CD8-positive, alpha-beta memory T cell (primary cell): Measurements from ENCODE around the gene ABCF1. TPM values are rescaled to one million over a fixed set of nuclear protein-coding genes. Genes with fewer than 3 reads are reported as not detected.
A peak's percentile ranks its signal among the peaks of the same experiment; 100 is the strongest.

ENCODE experiments used
- CTCF ChIA-PET: fragments of 350-600 bp; sonication (Branson Sonifier 250); formaldehyde crosslinking; loops from one replicate; lab custom pipeline; 2021; ENCODE audit warnings: antibody characterized with exemption; lab: Charles Lee
- POLR2A ChIA-PET: fragments of 350-600 bp; sonication (Branson Sonifier 250); formaldehyde crosslinking; loops from one replicate; lab custom pipeline; 2021; ENCODE audit warnings: antibody characterized with exemption; lab: Charles Lee
- DNase-seq, 5 donors: peaks; one replicate each; pipeline versions ENCODE4 v3.0.0 to v3.0.0-alpha.2; 2020 to 2022; ENCODE audit warnings: mixed read lengths in 1 of 5
- H3K27ac ChIP-seq: one replicate; pipeline ENCODE4 v1.7.0; 2013; ENCODE audit warnings: low read depth, mild to moderate bottlenecking, low read length, moderate library complexity
- H3K27me3 ChIP-seq: 2 replicates; pipeline ENCODE4 v1.7.0; 2013; ENCODE audit warnings: low read length, mild to moderate bottlenecking; ENCODE audit not compliant: insufficient read depth, poor library complexity, severe bottlenecking
- H3K36me3 ChIP-seq: 2 replicates; pipeline ENCODE4 v1.7.0; 2013; ENCODE audit warnings: mild to moderate bottlenecking, low read length, moderate library complexity; ENCODE audit not compliant: insufficient read depth
- H3K4me1 ChIP-seq: 2 replicates; pipeline ENCODE4 v1.7.0; 2013; ENCODE audit warnings: mild to moderate bottlenecking, low read length, moderate library complexity; ENCODE audit not compliant: insufficient read depth
- H3K4me3 ChIP-seq: 2 replicates; pipeline ENCODE4 v1.7.0; 2013; ENCODE audit warnings: mild to moderate bottlenecking, low read length
- H3K9me3 ChIP-seq: 2 replicates; pipeline ENCODE4 v1.7.0; 2013; ENCODE audit warnings: mild to moderate bottlenecking, low read length
- H3K27ac Mint-ChIP-seq, 8 donors: one replicate each; pipeline ENCODE4 v1.8.0; 2020 to 2021; ENCODE audit warnings: mixed read lengths in 8 of 8, mild to moderate bottlenecking in 6 of 8, inconsistent platforms in 3 of 8, moderate library complexity in 3 of 8
- H3K27me3 Mint-ChIP-seq, 2 donors: one replicate each; pipeline ENCODE4 v1.8.0; 2020 to 2021; ENCODE audit warnings: mixed read lengths in 2 of 2, mild to moderate bottlenecking in 1 of 2, moderate library complexity in 1 of 2
- H3K36me3 Mint-ChIP-seq, 3 donors: one replicate each; pipeline ENCODE4 v1.8.0; 2020 to 2021; ENCODE audit warnings: mixed read lengths in 3 of 3, inconsistent platforms in 1 of 3, mild to moderate bottlenecking in 1 of 3
- H3K4me1 Mint-ChIP-seq, 3 donors: one replicate each; pipeline ENCODE4 v1.8.0; 2020 to 2021; ENCODE audit warnings: mixed read lengths in 3 of 3, inconsistent platforms in 1 of 3, mild to moderate bottlenecking in 1 of 3
- H3K4me3 Mint-ChIP-seq, 7 donors: one replicate each; pipeline ENCODE4 v1.8.0; 2020 to 2021; ENCODE audit warnings: mixed read lengths in 7 of 7, mild to moderate bottlenecking in 6 of 7, moderate library complexity in 4 of 7, inconsistent platforms in 2 of 7
- H3K9me3 Mint-ChIP-seq, 5 donors: one replicate each; pipeline ENCODE4 v1.8.0; 2020 to 2022; ENCODE audit warnings: mixed read lengths in 5 of 5, mild to moderate bottlenecking in 3 of 5, moderate library complexity in 2 of 5, inconsistent platforms in 1 of 5
- polyA plus RNA-seq: library from polyadenylated mRNA; unstranded; fragments of 300-500 nt; fragmentation: Illumina TruSeq; gene quantifications from one replicate; pipeline ENCODE4 v1.2.3, GENCODE V29; 2021
- total RNA-seq, 2 experiments: library from RNA; stranded (reverse); gene quantifications; one replicate each; pipeline ENCODE4 v1.2.3, GENCODE V29; 2021

ABCF1 gene
- total and polyA plus RNA-seq, 3 experiments from 2014 or later: 54.0 to 133 (median 127) TPM

DNA sequence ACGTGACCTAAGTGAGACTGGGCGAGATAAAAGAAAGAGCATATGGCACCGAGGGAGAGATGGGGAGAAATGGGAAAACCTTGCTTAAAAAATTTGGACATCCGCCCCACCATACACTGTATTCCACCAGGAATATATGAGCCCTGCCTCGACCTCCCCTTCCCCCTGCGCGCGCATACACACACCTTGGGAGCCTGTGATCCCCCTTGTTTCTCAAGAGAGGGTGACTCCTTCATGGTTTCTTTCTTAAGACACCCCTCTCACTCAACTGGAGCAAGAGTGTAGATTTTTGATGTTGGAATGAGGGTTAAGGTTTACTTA is 480 bp downstream of the ABCF1 start:
- peak overlapping the region; percentile 92 to 100 (median 98) for H3K4me3 Mint-ChIP-seq
- H3K27me3 Mint-ChIP-seq: no peaks in the 10 kb centered on the region
- Histone ChIP-seq H3K4me1 (peaks cover 53% of the 10 kb centered on the region), H3K27me3 (no peaks in the 10 kb centered on the region), H3K36me3 (peaks cover 3% of the 10 kb centered on the region), H3K9me3 (no peaks in the 10 kb centered on the region), H3K4me3 (peak overlapping the region; percentile 92), H3K27ac (peak overlapping the region; percentile 94)
- H3K9me3 Mint-ChIP-seq: no peaks in the 10 kb centered on the region
- peaks cover 66 to 78% (median 73%) of the 10 kb centered on the region in 3 donors for H3K4me1 Mint-ChIP-seq
- DNase-seq: no peak
- ChIA-PET CTCF (interaction anchor here (0.7 to 2.4 kb wide), 10 partner anchors 14 to 159 kb away, joined by 3 to 12 read pairs (median 3); partner anchors contain the start of genes DHX16, MRPS18B and PRR3), POLR2A (interaction anchor here (0.6 to 2.8 kb wide), 11 partner anchors 10 to 89 kb away, joined by 3 to 32 read pairs (median 8); partner anchors contain the start of genes GNL1, MRPS18B, PPP1R10 and PRR3)
- peaks cover 0 to 30% (median 3%) of the 10 kb centered on the region in 3 donors for H3K36me3 Mint-ChIP-seq
- peak overlapping the region; percentile 96 to 100 (median 100) for H3K27ac Mint-ChIP-seq

DNA sequence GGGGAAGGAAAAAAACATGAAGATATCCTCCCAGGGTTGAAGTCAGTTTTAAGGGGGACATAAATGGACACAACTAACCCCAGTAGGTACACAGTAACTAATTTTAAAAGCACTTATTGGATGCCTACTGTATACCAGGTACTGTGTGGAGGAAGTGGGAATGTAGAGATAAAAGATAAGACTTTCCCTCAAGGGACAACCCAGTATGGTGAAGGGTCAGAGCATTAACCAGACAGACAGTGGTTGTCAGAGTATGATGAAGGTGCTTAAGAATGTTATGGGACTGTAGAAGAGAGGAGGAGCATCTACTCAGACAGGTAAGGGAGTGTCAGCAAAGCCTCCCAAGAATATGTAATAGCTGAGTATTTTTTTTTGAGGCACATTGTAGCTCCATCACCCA is 906 bp downstream of the ABCF1 start:
- ChIA-PET POLR2A (no interaction called here), CTCF (no interaction called here)
- no peaks in the 10 kb centered on the region for H3K27me3 ChIP-seq
- peaks cover 0 to 34% (median 7%) of the 10 kb centered on the region in 3 donors for H3K36me3 Mint-ChIP-seq
- H3K4me3 ChIP-seq: peak overlapping the region; percentile 92
- no peaks in the 10 kb centered on the region for H3K9me3 ChIP-seq
- H3K27ac Mint-ChIP-seq: peak overlapping the region; percentile 96 to 100 (median 100)
- H3K27me3 Mint-ChIP-seq: no peaks in the 10 kb centered on the region
- H3K4me3 Mint-ChIP-seq: peak overlapping the region; percentile 92 to 100 (median 98)
- no peak for DNase-seq
- peaks cover 8% of the 10 kb centered on the region for H3K36me3 ChIP-seq
- peak overlapping the region; percentile 94 for H3K27ac ChIP-seq
- H3K4me1 ChIP-seq: peaks cover 53% of the 10 kb centered on the region
- H3K9me3 Mint-ChIP-seq: no peaks in the 10 kb centered on the region
- peaks cover 69 to 82% (median 78%) of the 10 kb centered on the region in 3 donors for H3K4me1 Mint-ChIP-seq

DNA sequence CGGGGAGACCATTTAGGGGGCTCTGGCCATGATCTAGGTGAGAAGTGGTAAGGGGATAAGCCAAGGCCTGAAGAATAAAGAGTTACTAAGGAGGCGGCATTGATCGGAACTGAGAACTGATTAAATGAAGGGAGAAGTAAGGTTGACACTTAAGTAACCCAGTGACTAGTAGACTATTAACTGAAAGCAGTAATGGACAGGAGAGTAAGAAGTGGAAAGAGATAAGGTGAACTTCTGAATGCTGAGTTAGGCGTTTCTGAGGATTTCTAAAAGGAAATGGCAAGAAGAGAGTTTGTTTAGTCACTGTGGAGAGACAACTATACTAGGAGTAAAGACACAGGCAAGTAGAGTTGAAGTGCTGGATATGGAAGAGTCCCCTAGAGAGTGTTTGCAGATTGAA is 1.9 kb downstream of the ABCF1 start:
- no peaks in the 10 kb centered on the region for H3K27me3 Mint-ChIP-seq
- POLR2A ChIA-PET: no interaction called here

DNA sequence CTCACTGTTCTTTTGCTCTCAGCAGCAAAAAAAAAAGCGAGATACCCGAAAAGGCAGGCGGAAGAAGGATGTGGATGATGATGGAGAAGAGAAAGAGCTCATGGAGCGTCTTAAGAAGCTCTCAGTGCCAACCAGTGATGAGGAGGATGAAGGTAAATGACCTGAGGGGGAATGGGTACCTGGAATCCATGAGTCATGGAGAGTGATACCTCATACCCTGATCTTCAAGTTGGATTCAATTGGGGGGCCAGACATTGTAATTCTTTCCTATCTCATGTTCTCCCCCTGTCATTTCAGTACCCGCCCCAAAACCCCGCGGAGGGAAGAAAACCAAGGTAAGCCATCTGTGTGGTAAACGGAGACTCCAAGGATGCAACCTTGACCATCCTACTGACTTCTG is 6.8 kb downstream of the ABCF1 start:
- H3K27me3 ChIP-seq: no peaks in the 10 kb centered on the region
- H3K36me3 ChIP-seq: peaks cover 55% of the 10 kb centered on the region
- Mint-ChIP-seq H3K4me1 (peaks cover 28 to 44% (median 33%) of the 10 kb centered on the region in 3 donors), H3K4me3 (no peak overlapping the region), H3K27ac (peak overlapping the region in 3 of 8 donors; percentile 12 to 50 (median 43)), H3K9me3 (no peaks in the 10 kb centered on the region), H3K27me3 (no peaks in the 10 kb centered on the region), H3K36me3 (peaks cover 8 to 78% (median 34%) of the 10 kb centered on the region in 3 donors)
- H3K4me3 ChIP-seq: no peak overlapping the region
- H3K9me3 ChIP-seq: no peaks in the 10 kb centered on the region
- CTCF ChIA-PET: interaction anchor here (1.1 to 3.1 kb wide), 3 partner anchors 20 to 94 kb away, joined by 3 to 12 read pairs (median 5); partner anchors contain the start of gene DHX16
- no peak overlapping the region for H3K27ac ChIP-seq
- POLR2A ChIA-PET: no interaction called here
- DNase-seq: no peak
- peaks cover 25% of the 10 kb centered on the region for H3K4me1 ChIP-seq

More for the DNA sequence above, 1.9 kb downstream of the ABCF1 start:
- Mint-ChIP-seq H3K27ac (peak overlapping the region; percentile 35 to 100 (median 98)), H3K4me3 (peak overlapping the region; percentile 66 to 100 (median 96)), H3K36me3 (peaks cover 0 to 44% (median 16%) of the 10 kb centered on the region in 3 donors), H3K9me3 (no peaks in the 10 kb centered on the region), H3K4me1 (peaks cover 67 to 87% (median 77%) of the 10 kb centered on the region in 3 donors)
- DNase-seq: no peak
- Histone ChIP-seq H3K9me3 (no peaks in the 10 kb centered on the region), H3K4me1 (peaks cover 52% of the 10 kb centered on the region), H3K4me3 (no peak overlapping the region), H3K27me3 (no peaks in the 10 kb centered on the region), H3K27ac (no peak overlapping the region), H3K36me3 (peaks cover 17% of the 10 kb centered on the region)
- CTCF ChIA-PET: interaction anchor here (1.2 to 1.7 kb wide), 2 partner anchors 24 to 32 kb away, joined by 4 to 5 read pairs; no protein-coding TSS in a partner anchor

DNA sequence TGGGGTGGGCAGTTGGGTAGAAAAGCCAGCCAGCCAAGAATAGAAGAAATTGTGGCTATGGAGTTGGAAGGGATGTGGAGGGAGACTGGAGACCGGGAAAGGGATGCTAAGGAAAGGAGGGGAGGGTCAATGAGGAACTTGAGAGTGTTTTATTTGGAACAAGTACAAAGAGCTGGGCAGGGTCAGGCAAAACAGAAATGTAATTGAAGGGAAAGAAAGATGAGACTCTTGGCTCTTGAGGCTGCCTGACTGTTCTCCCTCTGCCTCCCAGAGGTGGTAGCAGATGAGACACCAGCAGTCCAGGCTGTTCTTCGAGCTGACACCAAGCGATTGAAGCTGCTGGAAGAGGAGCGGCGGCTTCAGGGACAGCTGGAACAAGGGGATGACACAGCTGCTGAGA is 12.7 kb downstream of the ABCF1 start:
- peaks cover 12 to 90% (median 37%) of the 10 kb centered on the region in 3 donors for H3K36me3 Mint-ChIP-seq
- ChIA-PET CTCF (interaction anchor here (1.7 kb wide), 1 partner anchor 13 kb away, joined by 5 read pairs; no protein-coding TSS in a partner anchor), POLR2A (no interaction called here)
- H3K27me3 Mint-ChIP-seq: no peaks in the 10 kb centered on the region
- Histone ChIP-seq H3K9me3 (no peaks in the 10 kb centered on the region), H3K36me3 (peaks cover 75% of the 10 kb centered on the region), H3K4me3 (no peak overlapping the region), H3K4me1 (no peaks in the 10 kb centered on the region), H3K27me3 (no peaks in the 10 kb centered on the region), H3K27ac (no peak overlapping the region)
- peak overlapping the region in 4 of 8 donors; percentile 4 to 47 (median 24) for H3K27ac Mint-ChIP-seq
- peaks cover 0 to 1% (median 0%) of the 10 kb centered on the region in 3 donors for H3K4me1 Mint-ChIP-seq
- no peak for DNase-seq
- no peak overlapping the region for H3K4me3 Mint-ChIP-seq
- H3K9me3 Mint-ChIP-seq: no peaks in the 10 kb centered on the region

DNA sequence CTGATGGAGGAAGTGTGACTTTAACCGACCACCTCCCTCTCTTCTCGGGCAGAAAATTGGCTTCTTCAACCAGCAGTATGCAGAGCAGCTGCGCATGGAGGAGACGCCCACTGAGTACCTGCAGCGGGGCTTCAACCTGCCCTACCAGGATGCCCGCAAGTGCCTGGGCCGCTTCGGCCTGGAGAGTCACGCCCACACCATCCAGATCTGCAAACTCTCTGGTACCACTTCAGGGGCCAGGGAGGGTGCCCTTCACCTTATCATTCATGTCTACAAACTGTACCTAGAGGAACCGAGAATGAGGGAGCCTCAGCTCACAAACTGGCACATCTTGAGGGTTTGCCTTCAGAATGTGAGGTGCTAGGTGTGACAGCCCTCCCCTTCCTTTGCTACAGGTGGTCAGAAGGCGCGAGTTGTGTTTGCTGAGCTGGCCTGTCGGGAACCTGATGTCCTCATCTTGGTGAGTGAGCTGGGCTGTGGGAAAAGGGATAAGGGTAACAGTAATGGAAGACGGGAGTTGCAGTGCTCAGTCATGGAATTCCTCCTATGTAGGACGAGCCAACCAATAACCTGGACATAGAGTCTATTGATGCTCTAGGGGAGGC is 18.6 kb downstream of the ABCF1 start:
- Mint-ChIP-seq H3K27me3 (no peaks in the 10 kb centered on the region), H3K4me3 (no peak overlapping the region), H3K36me3 (peaks cover 8 to 84% (median 27%) of the 10 kb centered on the region in 3 donors), H3K27ac (peak overlapping the region in 3 of 8 donors; percentile 8 to 85 (median 78)), H3K4me1 (peaks cover 0 to 13% (median 7%) of the 10 kb centered on the region in 3 donors), H3K9me3 (no peaks in the 10 kb centered on the region)
- peaks cover 59% of the 10 kb centered on the region for H3K36me3 ChIP-seq
- no peaks in the 10 kb centered on the region for H3K9me3 ChIP-seq
- H3K27ac ChIP-seq: no peak overlapping the region
- H3K27me3 ChIP-seq: no peaks in the 10 kb centered on the region
- no peak for DNase-seq
- CTCF ChIA-PET: interaction anchor here (0.9 to 10.3 kb wide), 4 partner anchors 15 to 106 kb away, joined by 3 to 137 read pairs (median 5); no protein-coding TSS in a partner anchor
- H3K4me1 ChIP-seq: no peaks in the 10 kb centered on the region
- POLR2A ChIA-PET: no interaction called here
- H3K4me3 ChIP-seq: no peak overlapping the region

DNA sequence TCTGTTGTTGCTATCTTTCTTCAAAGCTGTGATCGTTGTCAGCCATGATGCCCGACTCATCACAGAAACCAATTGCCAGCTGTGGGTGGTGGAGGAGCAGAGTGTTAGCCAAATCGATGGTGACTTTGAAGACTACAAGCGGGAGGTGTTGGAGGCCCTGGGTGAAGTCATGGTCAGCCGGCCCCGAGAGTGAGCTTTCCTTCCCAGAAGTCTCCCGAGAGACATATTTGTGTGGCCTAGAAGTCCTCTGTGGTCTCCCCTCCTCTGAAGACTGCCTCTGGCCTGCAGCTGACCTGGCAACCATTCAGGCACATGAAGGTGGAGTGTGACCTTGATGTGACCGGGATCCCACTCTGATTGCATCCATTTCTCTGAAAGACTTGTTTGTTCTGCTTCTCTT is 19.3 kb downstream of the ABCF1 start:
- Histone ChIP-seq H3K4me1 (no peaks in the 10 kb centered on the region), H3K27me3 (no peaks in the 10 kb centered on the region), H3K36me3 (peaks cover 53% of the 10 kb centered on the region), H3K9me3 (no peaks in the 10 kb centered on the region), H3K4me3 (no peak overlapping the region), H3K27ac (no peak overlapping the region)
- Mint-ChIP-seq H3K9me3 (no peaks in the 10 kb centered on the region), H3K4me3 (no peak overlapping the region), H3K27ac (peak overlapping the region in 5 of 8 donors; percentile 56 to 85 (median 71)), H3K36me3 (peaks cover 8 to 79% (median 25%) of the 10 kb centered on the region in 3 donors), H3K4me1 (peaks cover 1 to 13% (median 7%) of the 10 kb centered on the region in 3 donors), H3K27me3 (no peaks in the 10 kb centered on the region)
- CTCF ChIA-PET: interaction anchor here (0.8 to 10.3 kb wide), 5 partner anchors 14 to 107 kb away, joined by 3 to 137 read pairs (median 3); no protein-coding TSS in a partner anchor
- POLR2A ChIA-PET: no interaction called here
- DNase-seq: no peak

DNA sequence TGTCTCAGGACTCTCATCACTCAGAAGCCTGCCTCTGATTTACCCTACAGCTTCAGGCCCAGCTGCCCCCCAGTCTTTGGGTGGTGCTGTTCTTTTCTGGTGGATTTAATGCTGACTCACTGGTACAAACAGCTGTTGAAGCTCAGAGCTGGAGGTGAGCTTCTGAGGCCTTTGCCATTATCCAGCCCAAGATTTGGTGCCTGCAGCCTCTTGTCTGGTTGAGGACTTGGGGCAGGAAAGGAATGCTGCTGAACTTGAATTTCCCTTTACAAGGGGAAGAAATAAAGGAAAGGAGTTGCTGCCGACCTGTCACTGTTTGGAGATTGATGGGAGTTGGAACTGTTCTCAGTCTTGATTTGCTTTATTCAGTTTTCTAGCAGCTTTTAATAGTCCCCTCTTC is 19.8 kb downstream of the ABCF1 start:
- peaks cover 2 to 13% (median 7%) of the 10 kb centered on the region in 3 donors for H3K4me1 Mint-ChIP-seq
- H3K4me1 ChIP-seq: no peaks in the 10 kb centered on the region
- no peaks in the 10 kb centered on the region for H3K27me3 ChIP-seq
- H3K36me3 ChIP-seq: peaks cover 48% of the 10 kb centered on the region
- H3K9me3 Mint-ChIP-seq: no peaks in the 10 kb centered on the region
- peak overlapping the region in 4 of 8 donors; percentile 69 to 85 (median 72) for H3K27ac Mint-ChIP-seq
- no peak overlapping the region for H3K27ac ChIP-seq
- ChIA-PET CTCF (interaction anchor here (0.8 to 10.3 kb wide), 4 partner anchors 49 to 107 kb away, joined by 3 to 137 read pairs (median 5); no protein-coding TSS in a partner anchor), POLR2A (no interaction called here)
- DNase-seq: no peak
- no peak overlapping the region for H3K4me3 Mint-ChIP-seq
- no peaks in the 10 kb centered on the region for H3K27me3 Mint-ChIP-seq
- no peaks in the 10 kb centered on the region for H3K9me3 ChIP-seq
- peaks cover 8 to 75% (median 22%) of the 10 kb centered on the region in 3 donors for H3K36me3 Mint-ChIP-seq
- H3K4me3 ChIP-seq: no peak overlapping the region
